CD4-positive, alpha-beta T cell treated with Interleukin-6 at 100 ng/mL for 8 hours (primary cell): Measurements from ENCODE around the gene USP48.
"Not testable (repeated sequence)": the region's sequence is repeated elsewhere in the genome, so short reads cannot be mapped to it uniquely, and the experiment has no call there.

Experiments
- DNase-seq: peaks from one replicate; pipeline ENCODE4 v3.0.0-alpha.2; 2020; ENCODE audit warnings: mixed read lengths, low spot score

The USP48 gene

DNA sequence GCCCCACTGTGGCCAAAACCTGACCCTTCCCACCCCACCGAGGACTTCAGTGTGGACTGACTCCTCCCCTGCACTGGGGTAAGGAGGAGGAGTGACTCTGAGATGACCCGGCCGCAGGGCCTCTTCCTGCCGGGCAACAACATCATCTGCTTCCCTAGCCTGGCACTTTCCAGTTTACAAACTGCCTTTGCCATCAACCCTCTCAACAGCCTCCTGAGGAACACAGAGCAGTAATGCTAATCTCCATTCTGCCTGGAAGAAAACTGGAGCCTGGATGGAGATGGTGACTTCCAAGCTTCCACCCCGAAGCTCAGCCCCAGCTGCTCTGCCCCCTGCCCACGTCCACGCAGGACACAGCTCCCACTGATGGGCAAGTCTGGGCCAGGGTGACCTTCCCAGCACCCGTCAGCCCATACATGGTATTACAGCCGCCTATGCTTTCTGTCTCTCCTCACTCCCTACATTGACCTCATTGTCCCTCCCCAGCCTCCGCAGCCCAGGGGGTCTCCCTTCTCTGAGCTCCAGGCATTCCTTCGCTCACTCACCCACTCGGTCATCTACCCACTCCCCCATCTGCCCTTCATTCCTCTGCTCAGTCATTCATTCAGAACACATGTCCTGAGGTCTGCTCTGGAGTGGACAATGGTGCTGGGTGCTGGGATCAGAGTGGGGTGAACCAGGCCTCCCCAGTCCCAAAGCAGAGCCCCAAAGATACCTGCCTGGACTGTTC is 148.0 kb downstream of the USP48 start:
- DNase-seq, result no peak

DNA sequence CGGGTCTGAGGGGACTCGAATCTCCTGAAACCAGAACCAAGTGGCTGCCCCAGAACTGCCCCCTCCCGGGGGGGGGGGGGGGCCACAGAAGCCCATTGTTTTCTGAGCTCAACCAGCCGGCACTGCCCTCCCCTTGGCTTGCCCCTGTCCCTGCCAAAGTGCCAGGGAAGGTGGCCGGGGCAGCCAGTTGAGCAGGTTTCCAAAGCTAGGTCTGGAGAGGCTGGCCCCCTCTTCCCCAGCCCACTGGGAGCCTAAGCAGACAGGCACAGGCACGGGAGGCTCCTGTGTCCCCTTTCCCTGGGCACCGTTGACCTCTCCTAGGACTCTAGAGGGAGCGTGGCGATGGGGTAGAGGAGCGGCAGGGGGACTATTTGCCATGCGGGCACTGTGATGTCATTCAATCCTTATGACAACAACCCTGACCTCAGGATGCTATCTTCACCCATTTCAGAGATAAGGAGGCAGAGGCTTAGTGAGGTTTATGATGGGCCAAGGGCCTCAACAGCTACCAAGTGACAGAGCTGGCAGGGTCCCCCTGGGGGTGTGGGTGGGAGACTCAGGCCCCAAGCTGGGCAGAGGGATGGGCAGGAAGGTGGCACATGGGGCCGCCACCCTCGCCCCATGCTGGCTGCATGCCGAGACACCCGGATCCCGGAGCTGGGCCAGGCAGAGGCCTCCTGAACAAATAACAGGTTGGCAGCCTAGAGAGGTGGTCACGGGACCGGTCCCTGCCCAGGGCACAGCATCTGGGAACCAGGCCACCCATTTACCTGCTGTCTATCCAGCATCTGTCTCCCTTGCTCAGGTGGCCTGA is 148.8 kb downstream of the USP48 start:
- no peak for DNase-seq

DNA sequence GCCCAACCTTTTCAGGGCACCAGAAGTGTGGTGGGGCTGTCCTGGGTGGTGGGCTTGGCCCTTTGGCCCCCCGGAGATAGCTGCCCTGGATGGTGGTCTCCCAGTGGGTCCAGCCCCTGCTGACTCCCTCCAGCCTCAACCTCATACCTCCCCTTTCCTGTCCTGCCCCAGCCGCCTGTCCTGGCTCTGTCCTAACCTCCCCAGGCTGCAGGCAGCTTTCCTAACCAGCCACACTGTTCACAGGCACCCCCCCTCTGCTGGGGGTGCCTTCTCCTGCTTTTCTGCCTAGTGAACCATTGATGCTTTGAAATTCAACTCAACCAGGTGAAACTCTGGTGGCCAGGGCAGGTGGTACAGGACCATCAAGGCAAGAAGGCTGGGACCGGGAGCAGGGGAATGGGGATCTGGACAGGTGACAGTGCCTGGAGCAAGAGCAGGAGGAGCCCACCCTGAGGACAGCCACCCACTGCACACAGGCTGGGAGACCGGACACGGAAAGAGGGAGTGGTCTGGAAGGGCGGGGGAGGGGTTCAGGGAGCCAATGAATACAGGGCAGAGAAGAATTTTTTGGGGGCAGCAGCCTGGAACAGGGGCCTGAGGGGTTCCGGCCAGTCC is 149.7 kb downstream of the USP48 start:
- DNase-seq, result no peak

DNA sequence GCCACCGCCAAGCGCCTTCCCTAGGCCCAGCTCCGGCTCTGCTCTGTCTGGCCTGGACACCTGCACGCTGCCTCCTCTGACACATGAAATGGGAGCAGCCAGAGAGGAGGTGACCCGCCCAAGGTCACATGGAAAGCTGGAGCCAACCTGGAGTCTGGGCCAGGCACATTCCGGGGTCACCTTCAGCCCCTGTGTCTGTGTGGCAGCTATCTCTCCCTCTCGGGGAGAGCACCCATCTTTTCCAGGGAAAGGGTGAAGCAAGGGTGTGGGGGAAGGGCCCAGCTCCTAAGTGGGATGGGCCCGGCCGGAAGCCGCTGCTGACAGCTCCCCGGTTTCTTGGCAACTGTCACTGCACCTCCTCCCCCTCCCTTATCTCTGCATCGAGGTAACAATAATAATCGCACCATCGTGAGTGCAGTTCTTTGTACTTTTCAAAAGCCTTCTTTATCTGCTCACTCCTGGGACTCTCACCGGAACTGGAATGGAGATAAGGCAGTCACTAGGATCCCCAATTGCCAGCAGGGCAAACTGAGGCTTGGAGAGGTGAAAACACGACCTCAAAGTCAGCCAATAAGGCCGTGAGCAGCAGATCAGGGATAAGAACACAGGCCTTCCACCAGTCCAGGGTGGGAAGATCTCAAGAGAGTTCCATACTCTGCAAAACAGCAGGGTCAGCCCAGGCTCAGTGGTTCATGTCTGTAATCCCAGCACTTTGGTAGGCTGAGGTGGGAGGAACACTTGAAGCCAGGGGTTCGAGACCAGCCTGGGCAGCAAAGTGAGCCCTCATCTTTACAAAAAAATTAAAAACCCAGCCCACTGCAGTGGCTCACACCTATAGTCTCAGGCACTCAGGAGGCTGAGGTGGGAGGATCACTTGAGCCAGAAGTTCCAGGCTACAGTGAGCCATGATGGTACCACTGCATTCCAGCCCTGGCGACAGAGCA is 150.7 kb downstream of the USP48 start:
- DNase-seq, result no peak

DNA sequence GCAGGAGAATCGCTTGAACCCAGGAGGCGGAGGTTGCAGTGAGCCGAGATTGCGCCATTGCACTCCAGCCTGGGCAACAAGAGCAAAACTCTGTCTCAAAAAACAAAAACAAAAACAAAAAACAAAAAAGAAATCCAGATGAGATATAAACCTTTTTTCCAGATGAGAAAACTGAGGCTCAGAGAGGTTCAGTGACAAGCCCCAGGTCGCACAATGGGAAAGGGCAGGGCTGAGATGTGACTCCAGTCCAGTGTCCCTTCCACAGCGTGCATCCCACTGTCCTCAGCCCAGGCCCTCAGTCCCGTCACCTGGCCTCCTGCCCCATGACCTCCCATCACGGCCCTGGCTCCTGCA is 151.4 kb downstream of the USP48 start:
- not testable (repeated sequence) for DNase-seq

DNA sequence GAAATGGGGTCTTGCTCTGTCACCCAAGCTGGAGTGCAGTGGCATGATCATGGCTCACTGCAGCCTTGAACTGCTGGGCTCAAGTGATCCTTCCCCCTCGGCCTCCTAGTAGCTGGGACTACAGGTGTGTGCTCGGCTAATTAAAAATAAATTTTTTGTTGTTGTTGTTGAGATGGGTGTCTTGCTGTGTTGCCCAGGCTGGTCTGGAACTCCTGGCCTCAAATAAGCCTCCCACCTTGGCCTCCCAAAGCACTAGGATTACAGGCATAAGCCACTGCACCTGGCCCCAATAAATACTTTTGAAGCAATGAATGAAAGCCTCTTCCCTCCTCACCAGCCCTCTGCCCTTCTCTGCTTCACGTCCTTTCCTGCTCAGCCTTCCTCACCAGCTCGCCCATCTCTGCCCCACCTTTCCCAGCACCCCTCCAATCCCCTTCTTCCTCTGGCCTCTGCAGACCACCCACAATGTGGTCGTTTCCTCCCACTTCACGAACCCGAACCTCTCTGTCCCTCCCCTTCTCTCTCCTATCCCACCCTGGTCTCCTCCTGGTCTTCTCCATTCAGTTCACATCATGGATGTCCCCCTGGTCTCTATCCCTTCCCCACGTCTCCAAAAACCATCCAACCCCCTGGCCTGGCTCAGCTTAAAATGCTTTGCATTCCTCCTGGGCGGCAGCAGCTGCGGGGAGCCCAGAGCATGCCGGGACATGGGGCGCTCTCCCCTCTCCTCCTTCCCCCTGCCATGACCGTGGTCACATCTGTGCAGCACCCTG is 152.2 kb downstream of the USP48 start:
- no peak for DNase-seq

DNA sequence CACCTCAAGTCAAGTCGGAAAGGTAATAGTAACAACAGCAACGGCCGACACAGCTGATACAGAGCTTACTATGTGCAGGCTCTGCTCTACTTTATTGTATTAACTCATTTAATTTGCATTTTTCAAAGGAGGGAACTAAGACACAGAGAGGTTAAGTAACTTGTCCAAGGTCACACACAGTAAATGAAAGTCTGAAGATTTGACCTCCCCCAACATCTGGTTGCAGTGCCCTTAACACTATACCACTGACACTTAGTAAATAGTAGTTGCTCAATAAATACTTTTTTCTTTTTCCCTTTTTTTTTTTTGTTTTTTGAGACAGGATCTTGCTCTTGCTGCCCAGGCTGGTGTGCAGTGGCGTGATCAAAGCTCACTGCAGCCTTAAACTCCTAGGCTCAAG is 153.0 kb downstream of the USP48 start:
- DNase-seq, result no peak

DNA sequence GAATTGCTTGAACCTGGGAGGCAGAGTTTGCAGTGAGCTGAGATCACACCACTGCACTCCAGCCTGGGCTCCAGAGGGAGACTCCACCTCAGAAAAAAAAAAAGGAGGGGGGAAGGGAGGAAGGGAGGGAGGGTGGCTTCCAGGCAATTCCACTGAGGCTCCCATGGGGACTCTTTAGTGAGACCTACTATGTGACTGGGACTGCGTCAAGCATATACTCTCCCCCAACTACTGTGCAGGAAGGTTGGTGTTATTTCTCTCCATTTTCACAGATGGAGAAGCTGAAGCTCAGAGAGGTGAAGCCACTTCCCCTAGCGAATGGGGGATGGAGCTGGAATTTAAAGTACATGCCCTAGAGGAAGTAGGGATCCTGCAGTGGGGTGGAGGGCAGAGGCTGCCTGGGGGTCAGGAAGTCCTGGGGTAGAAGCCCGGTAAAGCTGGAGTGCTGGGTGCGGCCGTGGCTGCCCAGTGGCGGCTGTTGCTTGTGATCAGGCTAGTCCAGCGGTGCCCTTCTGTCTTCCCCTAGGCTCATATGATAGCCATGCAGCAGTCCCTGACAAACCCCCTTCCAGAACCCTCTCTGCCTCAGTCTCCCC is 154.1 kb downstream of the USP48 start:
- no peak for DNase-seq
